Thyroid gland (tissue), 4 donors: ENCODE data around the gene PADI6. TPM values are rescaled to one million over a fixed set of nuclear protein-coding genes. Genes with fewer than 3 reads are reported as not detected.

Source experiments
- DNase-seq, 2 donors: peaks; one replicate each; pipeline ENCODE4 v3.0.0-alpha.2; 2019
- H3K27ac ChIP-seq, 3 donors: fragments of 200-600 bp; sonication (generic); 1 replicate in 2 of 3; 2 replicates in 1 of 3; pipeline ENCODE4 v1.5.1; 2016 to 2019; ENCODE audit warnings: mild to moderate bottlenecking in 1 of 3, moderate library complexity in 1 of 3
- H3K27me3 ChIP-seq: fragments of 200-600 bp; sonication (generic); one replicate; pipeline ENCODE4 v1.5.1; 2019
- H3K36me3 ChIP-seq, 2 donors: fragments of 200-600 bp; sonication (generic); one replicate each; pipeline ENCODE4 v1.5.1; 2016 to 2019
- H3K4me1 ChIP-seq, 2 donors: fragments of 200-600 bp; sonication (generic); one replicate each; pipeline ENCODE4 v1.5.1; 2017 to 2019
- H3K4me3 ChIP-seq, 3 donors: fragments of 200-600 bp; sonication (generic); replicated peaks in 1 of 3; 1 replicate in 2 of 3; 2 replicates in 1 of 3; pipeline ENCODE4 v1.5.1; 2016; ENCODE audit warnings: mild to moderate bottlenecking in 1 of 3
- H3K9me3 ChIP-seq: fragments of 200-600 bp; sonication (generic); one replicate; pipeline ENCODE4 v1.5.1; 2017
- CTCF ChIP-seq, 6 experiments: fragments of 200-600 bp in 3 of 6; fragments of 450-650 bp in 3 of 6; sonication (generic) in 3 of 6; IDR thresholded peaks; one replicate each; pipeline ENCODE4 v1.5.1; 2016 to 2019; ENCODE audit warnings: antibody characterized with exemption in 6 of 6, mild to moderate bottlenecking in 2 of 6, inconsistent platforms in 1 of 6, moderate library complexity in 1 of 6
- POLR2A ChIP-seq, 2 donors: fragments of 450-650 bp; IDR thresholded peaks; one replicate each; pipeline ENCODE4 v1.6.1; 2017; ENCODE audit warnings: antibody characterized with exemption in 2 of 2, mild to moderate bottlenecking in 2 of 2, moderate library complexity in 1 of 2
- WGBS, 2 donors: methylation state at CpG; one replicate each; pipeline ENCODE4 v1.1.5; 2017; 5-methylcytosine and 5-hydroxymethylcytosine counted together
- intact Hi-C: fragments of 100-400 bp; cut with DNase I; formaldehyde crosslinking; loops from one replicate; pipeline ENCODE4 v1.15.1; 2023
- total RNA-seq, 4 donors: library from RNA; depleted of rRNA; stranded (reverse); fragments of >200 nt; gene quantifications; one replicate each; pipeline ENCODE4 v1.2.3, GENCODE V29; 2016

Gene PADI6
- total RNA-seq, 4 donors from 2014 or later: not detected

DNA sequence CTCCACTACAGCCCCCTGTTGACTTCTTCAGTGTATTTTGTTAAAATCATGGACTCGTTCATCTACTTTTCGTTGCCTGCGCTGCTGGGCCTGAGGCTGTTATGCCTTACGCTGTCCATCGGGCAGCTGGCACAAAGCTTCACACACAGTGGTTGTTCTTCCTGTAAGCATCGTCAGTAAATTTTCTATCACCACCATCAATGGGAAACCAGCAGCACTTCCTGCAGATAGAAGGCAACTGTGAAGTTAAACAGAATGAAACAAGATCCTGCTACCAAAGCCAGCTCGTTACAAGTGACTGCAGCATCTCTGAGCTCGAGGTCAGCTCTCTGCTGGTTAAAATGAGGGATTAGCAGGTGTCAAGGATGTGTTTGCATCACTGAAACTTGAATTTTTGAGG is 21.9 kb upstream of the PADI6 start:
- TF ChIP-seq CTCF (IDR thresholded peaks at IDR 0.05): no peak
- no peak for TF ChIP-seq POLR2A (IDR thresholded peaks at IDR 0.05)
- no peak overlapping the region for H3K4me3 ChIP-seq
- intact Hi-C loops: no loop called here
- H3K4me1 ChIP-seq: no peaks in the 10 kb centered on the region
- no peaks in the 10 kb centered on the region for H3K9me3 ChIP-seq
- WGBS, 2 donors: 60% methylated on average over 8 of the region's 8 CpGs; no CpG with 5 or more reads in 1 of the 2 donors
- H3K27ac ChIP-seq: no peak overlapping the region
- DNase-seq: no peak
- no peaks in the 10 kb centered on the region for H3K27me3 ChIP-seq
- no peaks in the 10 kb centered on the region for H3K36me3 ChIP-seq

GRCh38 chr1:17350928-17351446 is 21.0 kb upstream of the PADI6 start:
- Histone ChIP-seq H3K27ac (no peak overlapping the region), H3K4me1 (no peaks in the 10 kb centered on the region), H3K36me3 (no peaks in the 10 kb centered on the region), H3K4me3 (no peak overlapping the region), H3K9me3 (no peaks in the 10 kb centered on the region), H3K27me3 (no peaks in the 10 kb centered on the region)
- DNase-seq: no peak
- WGBS, 2 donors: 72 to 86% methylated on average over 5 to 7 of the region's 7 CpGs
- TF ChIP-seq CTCF (IDR thresholded peaks at IDR 0.05) (no peak), POLR2A (IDR thresholded peaks at IDR 0.05) (no peak)
- intact Hi-C loops: no loop called here

- Histone ChIP-seq H3K36me3 (no peaks in the 10 kb centered on the region), H3K27ac (no peak overlapping the region), H3K4me1 (no peaks in the 10 kb centered on the region), H3K4me3 (no peak overlapping the region), H3K27me3 (no peaks in the 10 kb centered on the region), H3K9me3 (no peaks in the 10 kb centered on the region)
- WGBS, 2 donors: 66 to 76% methylated on average over 8 of the region's 8 CpGs
- DNase-seq: no peak
- intact Hi-C loops: no loop called here
- no peak for TF ChIP-seq CTCF (IDR thresholded peaks at IDR 0.05)
- TF ChIP-seq POLR2A (IDR thresholded peaks at IDR 0.05): no peak
Observed at GRCh38 chr1:17351598-17352324, 20.2 kb upstream of the PADI6 start.

- no peaks in the 10 kb centered on the region for H3K9me3 ChIP-seq
- WGBS, 2 donors: 60 to 62% methylated on average over 8 of the region's 8 CpGs
- TF ChIP-seq POLR2A (IDR thresholded peaks at IDR 0.05): no peak
- no peaks in the 10 kb centered on the region for H3K27me3 ChIP-seq
- H3K27ac ChIP-seq: no peak overlapping the region
- H3K36me3 ChIP-seq: no peaks in the 10 kb centered on the region
- no peak overlapping the region for H3K4me3 ChIP-seq
- H3K4me1 ChIP-seq: no peaks in the 10 kb centered on the region
- intact Hi-C loops: no loop called here
- no peak for DNase-seq
Observed at GRCh38 chr1:17352419-17352909, 19.5 kb upstream of the PADI6 start.

- no peaks in the 10 kb centered on the region for H3K4me1 ChIP-seq
- no peaks in the 10 kb centered on the region for H3K36me3 ChIP-seq
- TF ChIP-seq CTCF (IDR thresholded peaks at IDR 0.05) (no peak), POLR2A (IDR thresholded peaks at IDR 0.05) (no peak)
- no peaks in the 10 kb centered on the region for H3K9me3 ChIP-seq
- intact Hi-C loops: no loop called here
- no peak for DNase-seq
- H3K27me3 ChIP-seq: no peaks in the 10 kb centered on the region
- H3K27ac ChIP-seq: no peak overlapping the region
- 40 to 87% methylated on average over 3 to 6 of the region's 6 CpGs for WGBS, 2 donors
- H3K4me3 ChIP-seq: no peak overlapping the region
Observed at GRCh38 chr1:17355898-17356297, 16.1 kb upstream of the PADI6 start.
